ENCODE data around the gene LCP1. TPM values are rescaled to one million over a fixed set of nuclear protein-coding genes. Genes with fewer than 3 reads are reported as not detected.

The LCP1 gene
- total RNA-seq, 2 donors from 2014 or later, result 8.6 to 31.7 TPM

DNA sequence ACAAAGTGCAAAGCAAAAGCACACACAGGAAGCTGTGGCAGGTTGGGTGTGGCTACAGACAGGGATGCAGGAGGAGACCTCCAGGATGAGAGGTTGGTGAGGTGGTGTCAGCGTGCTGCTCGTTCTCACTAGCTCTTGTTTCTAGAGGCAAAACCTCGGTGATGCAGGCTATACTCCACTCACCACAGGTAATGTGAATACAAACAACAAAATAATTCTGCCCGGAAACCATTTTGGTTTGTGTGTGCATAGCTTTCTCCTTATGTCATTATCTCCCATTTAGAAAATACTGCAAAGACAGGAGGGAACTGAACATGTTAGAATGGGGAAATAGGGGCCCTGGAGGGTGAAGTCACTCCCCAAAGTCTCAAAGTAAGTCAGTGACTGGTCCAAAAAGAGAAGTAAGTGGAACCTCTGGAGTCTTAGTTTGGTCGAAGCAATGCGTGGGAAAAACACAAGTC, 9.4 kb downstream of the LCP1 start:
- no peak overlapping the region for H3K4me3 ChIP-seq
- no peaks in the 10 kb centered on the region for H3K9me3 ChIP-seq
- no peaks in the 10 kb centered on the region for H3K27me3 ChIP-seq
- H3K4me1 ChIP-seq, result no peaks in the 10 kb centered on the region
- no peak overlapping the region for H3K27ac ChIP-seq
- no peak for DNase-seq (ENCODE audit: low spot score)
- TF ChIP-seq, protein P1, sequence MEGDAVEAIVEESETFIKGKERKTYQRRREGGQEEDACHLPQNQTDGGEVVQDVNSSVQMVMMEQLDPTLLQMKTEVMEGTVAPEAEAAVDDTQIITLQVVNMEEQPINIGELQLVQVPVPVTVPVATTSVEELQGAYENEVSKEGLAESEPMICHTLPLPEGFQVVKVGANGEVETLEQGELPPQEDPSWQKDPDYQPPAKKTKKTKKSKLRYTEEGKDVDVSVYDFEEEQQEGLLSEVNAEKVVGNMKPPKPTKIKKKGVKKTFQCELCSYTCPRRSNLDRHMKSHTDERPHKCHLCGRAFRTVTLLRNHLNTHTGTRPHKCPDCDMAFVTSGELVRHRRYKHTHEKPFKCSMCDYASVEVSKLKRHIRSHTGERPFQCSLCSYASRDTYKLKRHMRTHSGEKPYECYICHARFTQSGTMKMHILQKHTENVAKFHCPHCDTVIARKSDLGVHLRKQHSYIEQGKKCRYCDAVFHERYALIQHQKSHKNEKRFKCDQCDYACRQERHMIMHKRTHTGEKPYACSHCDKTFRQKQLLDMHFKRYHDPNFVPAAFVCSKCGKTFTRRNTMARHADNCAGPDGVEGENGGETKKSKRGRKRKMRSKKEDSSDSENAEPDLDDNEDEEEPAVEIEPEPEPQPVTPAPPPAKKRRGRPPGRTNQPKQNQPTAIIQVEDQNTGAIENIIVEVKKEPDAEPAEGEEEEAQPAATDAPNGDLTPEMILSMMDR (IDR thresholded peaks at IDR 0.05), result no peak
- H3K36me3 ChIP-seq, result no peaks in the 10 kb centered on the region

GRCh38 chr13:46171739-46172138, 10.2 kb downstream of the LCP1 start:
- H3K27me3 ChIP-seq, result no peaks in the 10 kb centered on the region
- H3K9me3 ChIP-seq, result no peaks in the 10 kb centered on the region
- H3K4me3 ChIP-seq, result no peak overlapping the region
- no peaks in the 10 kb centered on the region for H3K36me3 ChIP-seq
- H3K4me1 ChIP-seq, result no peaks in the 10 kb centered on the region
- DNase-seq (ENCODE audit: low spot score), result no peak
- H3K27ac ChIP-seq, result peak overlapping the region in 1 of 2 donors; percentile 23
- TF ChIP-seq, protein P1 (IDR thresholded peaks at IDR 0.05), result no peak

DNA sequence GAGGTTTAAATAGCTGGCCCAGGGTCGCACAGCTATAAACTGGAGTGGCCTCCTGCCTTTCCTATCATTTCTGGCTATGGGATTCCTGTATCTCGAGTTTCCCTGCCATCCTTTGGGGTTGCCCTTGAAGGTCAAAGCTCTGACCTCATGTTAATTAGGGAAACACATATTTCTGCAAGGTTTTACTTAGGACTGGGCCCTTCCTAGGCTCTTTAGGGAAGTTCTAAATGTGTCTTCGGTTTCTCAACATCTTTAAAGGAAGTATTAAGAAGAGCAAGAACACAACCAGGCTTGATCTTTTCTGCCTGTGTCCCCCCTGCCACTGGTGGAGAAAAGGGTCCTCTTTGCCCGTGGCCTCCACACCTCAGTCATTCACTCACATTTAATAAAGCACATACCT, 10.8 kb downstream of the LCP1 start:
- H3K27me3 ChIP-seq, result no peaks in the 10 kb centered on the region
- no peak overlapping the region for H3K4me3 ChIP-seq
- TF ChIP-seq, protein P1 (IDR thresholded peaks at IDR 0.05), result no peak
- no peaks in the 10 kb centered on the region for H3K4me1 ChIP-seq
- peak overlapping the region in 1 of 2 donors; percentile 23 for H3K27ac ChIP-seq
- H3K36me3 ChIP-seq, result no peaks in the 10 kb centered on the region
- no peak for DNase-seq (ENCODE audit: low spot score)
- H3K9me3 ChIP-seq, result no peaks in the 10 kb centered on the region

DNA sequence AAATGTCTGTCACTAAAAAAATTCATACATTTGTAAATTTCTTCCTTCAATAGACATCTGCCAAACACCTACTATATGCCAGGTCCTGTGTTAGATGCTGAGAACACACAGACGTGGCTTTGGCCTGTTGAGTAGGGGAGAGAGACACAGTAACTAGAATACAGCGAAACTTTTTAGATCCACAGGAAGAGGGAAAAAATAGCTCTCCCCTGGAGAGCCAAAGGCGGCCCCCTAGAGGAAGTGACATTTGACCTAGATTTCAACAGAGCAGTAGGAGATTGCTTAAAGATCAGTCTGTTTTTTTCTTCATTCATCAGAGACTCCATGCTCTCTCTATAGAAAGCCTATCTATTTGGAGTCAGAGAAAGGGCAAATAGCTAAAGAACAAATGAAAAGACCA, 11.3 kb downstream of the LCP1 start:
- Histone ChIP-seq H3K27me3 (no peaks in the 10 kb centered on the region), H3K9me3 (no peaks in the 10 kb centered on the region), H3K4me3 (no peak overlapping the region), H3K27ac (no peak overlapping the region), H3K36me3 (no peaks in the 10 kb centered on the region), H3K4me1 (no peaks in the 10 kb centered on the region)
- TF ChIP-seq, protein P1 (IDR thresholded peaks at IDR 0.05), result no peak
- no peak for DNase-seq (ENCODE audit: low spot score)

- no peaks in the 10 kb centered on the region for H3K9me3 ChIP-seq
- H3K27ac ChIP-seq, result no peak overlapping the region
- TF ChIP-seq, protein P1 (IDR thresholded peaks at IDR 0.05), result no peak
- H3K4me3 ChIP-seq, result no peak overlapping the region
- no peaks in the 10 kb centered on the region for H3K36me3 ChIP-seq
- no peaks in the 10 kb centered on the region for H3K4me1 ChIP-seq
- no peak for DNase-seq (ENCODE audit: low spot score)
- H3K27me3 ChIP-seq, result no peaks in the 10 kb centered on the region
Observed at GRCh38 chr13:46170268-46170667, 11.7 kb downstream of the LCP1 start.

DNA sequence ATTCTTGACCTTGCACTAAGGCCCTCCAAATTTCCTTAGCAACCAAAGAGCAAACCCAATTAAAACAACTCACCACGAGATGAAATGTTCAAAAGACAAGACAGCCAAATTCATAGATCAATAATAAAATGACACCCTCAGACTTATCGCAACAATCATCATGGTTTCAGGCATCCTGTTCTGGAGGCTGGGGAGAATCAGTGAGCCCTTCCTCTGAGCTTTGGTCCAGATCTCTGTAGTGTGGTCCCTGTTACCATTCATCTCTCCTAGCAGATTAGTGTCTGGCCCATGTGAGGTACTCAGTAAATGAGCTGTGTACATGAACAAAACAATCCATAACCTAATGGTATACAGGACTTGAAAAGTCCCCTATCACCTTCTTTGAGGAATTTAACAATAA, 12.2 kb downstream of the LCP1 start:
- Histone ChIP-seq H3K9me3 (no peaks in the 10 kb centered on the region), H3K4me1 (no peaks in the 10 kb centered on the region), H3K36me3 (no peaks in the 10 kb centered on the region), H3K27me3 (no peaks in the 10 kb centered on the region), H3K27ac (no peak overlapping the region), H3K4me3 (no peak overlapping the region)
- TF ChIP-seq, protein P1 (IDR thresholded peaks at IDR 0.05), result no peak
- no peak for DNase-seq (ENCODE audit: low spot score)
